Activated CD8-positive, alpha-beta memory T cell treated with anti-CD3 and anti-CD28 coated beads for 48 hours (primary cell): ENCODE data around the gene SFT2D2.

Experiments used
- DNase-seq, 3 experiments: peaks; one replicate each; pipeline ENCODE4 v3.0.0-alpha.2; 2020; ENCODE audit warnings: low read depth in 2 of 3, low spot score in 2 of 3

SFT2D2 gene

GRCh38 chr1:168263130-168263529 lies 37.3 kb downstream of the SFT2D2 start:
- DNase-seq: no peak

- no peak for DNase-seq
Measured at GRCh38 chr1:168264296-168264695, 38.5 kb downstream of the SFT2D2 start.

GRCh38 chr1:168265596-168265995 lies 39.8 kb downstream of the SFT2D2 start:
- DNase-seq: no peak

GRCh38 chr1:168266644-168267186 lies 40.9 kb downstream of the SFT2D2 start:
- DNase-seq: no peak

GRCh38 chr1:168271636-168272035 lies 45.8 kb downstream of the SFT2D2 start:
- no peak for DNase-seq

- no peak for DNase-seq
Measured at GRCh38 chr1:168273575-168273974, 47.8 kb downstream of the SFT2D2 start.

GRCh38 chr1:168279253-168279652 lies 53.4 kb downstream of the SFT2D2 start:
- DNase-seq: no peak

- no peak for DNase-seq
Measured at GRCh38 chr1:168280296-168280927, 54.6 kb downstream of the SFT2D2 start, which contains the start of gene TBX19. TBX19 (plus strand) TSS chr1:168280877; CDS start chr1:168281091, 214 bp downstream.

GRCh38 chr1:168281603-168282325 lies 56.0 kb downstream of the SFT2D2 start:
- DNase-seq: no peak

GRCh38 chr1:168285521-168285790 lies 59.7 kb downstream of the SFT2D2 start:
- no peak for DNase-seq

- DNase-seq: no peak
Measured at GRCh38 chr1:168285971-168286927, 60.4 kb downstream of the SFT2D2 start.

GRCh38 chr1:168287237-168287664 lies 61.4 kb downstream of the SFT2D2 start:
- no peak for DNase-seq

GRCh38 chr1:168288311-168289052 lies 62.7 kb downstream of the SFT2D2 start:
- DNase-seq: no peak

- no peak for DNase-seq
Measured at GRCh38 chr1:168291222-168291837, 65.5 kb downstream of the SFT2D2 start.

- no peak for DNase-seq
Measured at GRCh38 chr1:168293356-168293755, 67.6 kb downstream of the SFT2D2 start.

- DNase-seq: no peak
Measured at GRCh38 chr1:168295411-168296114, 69.8 kb downstream of the SFT2D2 start.

GRCh38 chr1:168297019-168297730 lies 71.4 kb downstream of the SFT2D2 start:
- no peak for DNase-seq

- no peak for DNase-seq
Measured at GRCh38 chr1:168298446-168298845, 72.6 kb downstream of the SFT2D2 start.

GRCh38 chr1:168300626-168301025 lies 74.8 kb downstream of the SFT2D2 start:
- no peak for DNase-seq
